Endometrial microvascular endothelial cells (primary cell): ENCODE measurements around the gene TOLLIP. TPM values are rescaled to one million over a fixed set of nuclear protein-coding genes. Genes with fewer than 3 reads are reported as not detected.
"Not testable (repeated sequence)": the region's sequence is repeated elsewhere in the genome, so short reads cannot be mapped to it uniquely, and the experiment has no call there.

ENCODE experiments used
- in situ Hi-C: cut with HindIII; loops from 2 replicates; pipeline ENCODE4 v1.10.0; 2017; ENCODE audit warnings: low sequenced_read_pairs, low pct_unique_long_range_greater_than_20kb; ENCODE audit errors: inconsistent ontology term
- total RNA-seq: library from RNA; depleted of rRNA; stranded (reverse); fragments of >200 nt; gene quantifications from one replicate; pipeline ENCODE4 v1.2.3, GENCODE V29; 2015; ENCODE audit errors: inconsistent ontology term

TOLLIP gene
- total RNA-seq, 1 donor from 2014 or later: 36.8 TPM

GRCh38 chr11:1276041-1276790 is 33.2 kb downstream of the TOLLIP start:
- in situ Hi-C loops: no loop called here

DNA sequence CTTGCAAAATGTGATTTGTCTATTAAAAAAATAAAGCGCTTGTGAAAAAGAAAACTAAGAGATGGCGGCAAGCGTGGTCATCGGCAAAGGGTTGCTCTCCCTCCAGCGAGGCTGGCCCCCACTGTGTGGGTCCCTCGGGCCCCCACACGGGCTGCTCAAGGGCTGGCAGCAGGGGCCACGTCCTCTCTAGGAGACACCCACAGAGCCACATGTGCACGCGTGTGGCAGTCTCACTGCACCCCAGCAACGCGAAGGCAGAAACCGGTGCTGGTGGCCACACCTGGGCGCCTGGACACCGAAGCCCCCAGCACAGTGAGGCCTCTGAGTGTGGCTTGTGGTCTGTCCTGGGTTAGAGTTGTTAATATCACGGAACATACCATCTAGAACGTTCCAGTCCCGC is 34.4 kb downstream of the TOLLIP start:
- in situ Hi-C loops: no loop called here

DNA sequence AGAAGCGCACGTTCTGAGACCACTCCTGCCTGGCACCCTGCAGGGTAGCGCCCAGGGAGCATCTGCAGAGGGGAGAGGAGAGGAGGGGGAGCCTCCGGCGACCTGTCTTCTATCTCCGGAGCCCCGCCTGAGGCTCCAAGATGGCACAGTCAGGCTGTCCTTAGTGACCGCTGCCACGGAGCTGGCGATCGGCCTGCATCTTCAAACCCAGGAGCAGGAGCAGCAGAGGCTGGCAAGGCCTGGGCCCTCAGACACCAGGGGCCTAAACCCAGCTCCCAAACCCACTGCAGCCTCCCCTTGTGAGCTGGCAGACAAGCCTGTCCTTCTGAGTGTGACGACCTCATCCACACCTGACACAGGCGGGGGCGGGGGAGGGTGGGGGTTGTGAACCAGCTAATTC is 34.9 kb downstream of the TOLLIP start:
- in situ Hi-C loops: no loop called here

GRCh38 chr11:1272531-1272930 is 36.9 kb downstream of the TOLLIP start:
- in situ Hi-C loops: no loop called here

DNA sequence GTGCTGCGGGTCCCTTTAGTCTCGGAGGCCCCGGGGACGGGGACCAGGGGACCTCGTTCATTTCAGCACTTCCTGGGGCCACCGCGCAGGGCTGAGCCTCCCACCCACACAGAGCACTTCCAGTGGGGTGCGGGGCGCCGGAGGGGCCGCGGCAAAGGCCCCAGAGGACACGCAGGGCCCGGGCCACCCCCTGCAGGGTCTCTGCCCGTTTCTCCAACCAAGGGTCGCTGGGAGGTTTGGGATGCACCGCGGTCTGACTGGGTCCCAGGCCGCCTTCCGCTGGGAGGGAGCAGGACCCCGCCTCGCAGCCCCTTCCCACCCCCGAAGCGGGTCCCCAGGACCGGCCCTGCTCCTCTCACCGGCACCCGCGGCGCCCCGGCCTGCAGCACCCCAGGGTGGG is 37.5 kb downstream of the TOLLIP start:
- in situ Hi-C loops: no loop called here

DNA sequence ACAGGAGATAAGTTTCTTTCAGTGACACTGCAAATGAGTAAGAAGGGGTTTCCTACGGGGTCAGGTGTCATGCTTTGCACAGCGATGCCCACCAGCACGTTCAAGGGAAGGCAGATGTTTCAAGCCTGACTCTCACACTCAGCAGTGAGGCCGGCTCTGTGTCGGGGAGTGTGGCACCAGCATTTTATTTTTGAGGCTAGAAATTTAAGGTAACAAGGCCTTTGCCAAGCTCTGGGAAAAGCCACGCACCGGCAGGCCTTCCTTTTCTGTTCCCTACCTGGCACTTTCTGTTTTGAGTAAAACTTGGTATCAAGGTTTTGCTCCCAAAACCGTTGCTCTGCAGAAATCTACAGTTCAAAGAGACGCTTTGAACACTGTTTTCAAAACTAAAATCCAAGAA is 38.0 kb downstream of the TOLLIP start:
- in situ Hi-C loops: no loop called here

GRCh38 chr11:1271002-1271401 is 38.4 kb downstream of the TOLLIP start:
- in situ Hi-C loops: no loop called here

- in situ Hi-C loops: no loop called here
These were observed 39.0 kb downstream of the TOLLIP start for GRCh38 chr11:1270476-1270875.

DNA sequence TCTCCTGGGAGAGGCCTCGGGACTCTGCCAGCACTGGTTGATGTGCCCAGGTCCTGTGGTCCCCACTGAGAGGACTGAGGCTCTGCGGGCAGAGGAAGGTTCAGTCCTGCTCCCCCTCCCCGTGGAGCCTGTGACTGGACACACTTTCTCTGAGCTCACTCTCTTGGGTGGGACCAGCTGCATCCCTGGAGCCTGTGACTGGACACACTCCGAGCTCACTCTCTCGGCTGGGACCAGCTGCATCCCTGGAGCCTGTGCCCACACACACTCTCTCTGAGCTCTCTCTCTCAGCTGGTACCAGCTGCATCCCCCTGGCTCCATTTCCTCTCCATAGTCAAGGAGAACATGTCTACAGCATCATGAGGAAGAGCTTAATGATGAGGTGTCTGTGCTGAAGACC is 39.5 kb downstream of the TOLLIP start:
- in situ Hi-C loops: no loop called here

GRCh38 chr11:1267441-1268100 is 41.9 kb downstream of the TOLLIP start:
- in situ Hi-C loops: no loop called here

GRCh38 chr11:1266976-1267375 is 42.5 kb downstream of the TOLLIP start:
- in situ Hi-C loops: not testable (repeated sequence)

DNA sequence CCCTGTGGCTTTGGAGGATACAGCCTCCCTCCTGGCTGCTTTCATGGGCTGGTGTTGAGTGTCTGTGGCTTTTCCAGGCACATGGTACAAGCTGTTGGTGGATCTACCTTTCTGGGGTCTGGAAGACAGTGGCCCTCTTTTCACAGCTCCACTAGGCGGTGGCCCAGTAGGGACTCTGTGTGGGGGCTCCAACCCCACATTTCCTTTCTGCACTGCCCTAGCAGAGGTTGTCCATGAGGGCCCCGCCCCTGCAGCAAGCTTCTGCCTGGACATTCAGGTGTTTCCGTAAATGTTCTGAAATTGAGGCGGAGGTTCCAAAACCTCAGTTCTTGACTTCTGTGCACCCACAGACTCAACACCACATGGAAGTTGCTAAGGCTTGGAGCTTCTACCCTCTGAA is 44.0 kb downstream of the TOLLIP start:
- in situ Hi-C loops: not testable (repeated sequence)

DNA sequence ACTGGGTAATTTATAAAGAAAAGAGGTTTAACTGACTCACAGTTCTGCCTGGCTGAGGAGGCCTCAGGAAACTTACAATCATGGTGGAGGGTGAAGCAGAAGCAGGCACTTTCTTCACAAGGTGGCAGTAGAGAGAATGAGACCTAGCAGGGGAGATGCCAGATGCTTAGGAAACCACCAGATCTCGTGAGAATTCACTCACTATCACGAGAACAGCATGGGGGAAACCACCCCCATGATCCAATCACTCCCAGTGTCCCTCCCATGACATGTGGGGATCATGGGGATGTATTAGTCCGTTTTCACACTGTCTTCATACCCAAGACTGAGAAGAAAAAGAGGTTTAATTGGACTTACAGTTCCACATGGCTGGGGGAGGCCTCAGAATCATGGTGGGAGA is 45.0 kb downstream of the TOLLIP start:
- in situ Hi-C loops: not testable (repeated sequence)

- in situ Hi-C loops: no loop called here
These were observed 46.4 kb downstream of the TOLLIP start for GRCh38 chr11:1263010-1263409.

DNA sequence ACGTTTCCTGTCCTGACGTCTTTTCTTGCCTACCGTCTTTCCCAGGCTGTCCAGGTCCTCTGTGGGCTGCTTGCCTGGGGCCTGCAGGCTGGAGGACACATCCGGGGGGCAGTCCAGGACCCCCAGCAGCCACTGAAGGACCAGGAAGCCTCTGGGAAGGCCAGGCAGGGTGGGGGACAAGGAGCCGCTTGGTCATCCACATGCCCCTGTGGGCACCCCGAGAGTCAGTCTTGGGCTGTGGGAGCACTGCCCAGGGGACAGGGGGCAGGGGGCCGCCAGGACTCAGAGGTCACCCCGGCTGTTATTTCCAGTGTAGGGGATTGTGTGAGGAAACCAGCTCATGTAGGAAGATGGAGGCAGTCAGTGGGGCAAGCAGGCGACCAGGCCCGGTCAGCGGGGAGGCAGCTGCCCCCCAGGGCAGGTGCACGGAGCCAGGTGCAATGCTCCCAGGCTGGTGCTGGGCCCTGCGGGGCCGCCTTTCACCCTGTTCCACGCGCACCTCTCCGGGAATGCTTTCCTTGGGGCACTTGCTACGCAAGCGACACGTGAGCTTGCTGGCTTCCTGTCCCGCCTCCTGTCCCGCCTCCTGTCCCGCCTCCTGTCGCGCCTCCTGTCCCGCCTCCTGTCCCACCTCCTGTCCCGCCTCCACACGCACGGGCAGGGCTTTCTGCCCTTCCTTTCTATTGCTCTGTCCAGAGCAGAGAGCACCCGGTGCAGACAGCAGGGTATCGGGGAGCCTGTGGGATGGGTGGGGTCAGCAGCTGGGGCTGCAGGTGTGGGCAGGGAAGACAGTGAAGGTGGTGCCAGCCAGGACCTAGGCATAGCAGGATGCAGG is 47.0 kb downstream of the TOLLIP start:
- in situ Hi-C loops: no loop called here

GRCh38 chr11:1261241-1262071 is 48.0 kb downstream of the TOLLIP start:
- in situ Hi-C loops: no loop called here

DNA sequence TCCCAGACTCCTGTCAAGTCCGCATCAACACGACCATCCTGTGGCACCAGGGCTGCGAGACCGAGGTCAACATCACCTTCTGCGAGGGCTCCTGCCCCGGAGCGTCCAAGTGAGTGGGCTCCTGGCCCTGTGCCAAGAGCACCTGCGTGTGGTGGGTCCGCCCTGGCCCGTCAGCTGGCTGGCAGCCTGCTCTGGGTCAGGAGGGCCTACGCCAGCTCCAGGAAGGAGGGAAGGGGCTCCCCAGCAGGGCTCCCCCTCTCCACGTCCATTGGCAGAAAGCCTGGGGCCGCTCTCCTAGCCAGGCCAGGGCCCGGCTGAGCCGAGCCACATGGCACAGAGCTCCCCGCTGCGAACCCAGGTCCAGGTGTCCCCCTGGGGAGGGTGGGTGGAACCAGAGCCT is 48.8 kb downstream of the TOLLIP start:
- in situ Hi-C loops: no loop called here

- in situ Hi-C loops: no loop called here
These were observed 49.4 kb downstream of the TOLLIP start for GRCh38 chr11:1260023-1260501.

DNA sequence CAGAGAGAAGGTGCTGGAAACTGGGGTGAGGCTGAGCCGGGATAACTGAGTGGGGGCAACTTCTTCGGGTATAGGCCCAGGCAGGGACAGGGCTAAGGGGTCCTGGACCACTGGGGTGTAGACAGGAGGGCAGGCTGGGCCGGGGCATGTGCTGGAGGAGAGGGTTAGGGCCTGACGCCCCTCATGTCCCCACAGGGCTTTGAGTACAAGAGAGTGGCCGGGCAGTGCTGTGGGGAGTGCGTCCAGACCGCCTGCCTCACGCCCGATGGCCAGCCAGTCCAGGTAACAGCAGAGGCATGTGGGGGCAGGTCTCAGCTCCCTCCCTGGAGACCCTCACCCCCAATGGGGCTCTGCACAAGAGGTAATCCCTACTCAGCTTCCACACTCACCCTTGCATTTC is 49.9 kb downstream of the TOLLIP start:
- in situ Hi-C loops: no loop called here
